SIG-M5 treated with dmso at 0.1 percent for 504 hours (cell line): ENCODE results near the gene HAT1.
A peak's percentile ranks its signal among the peaks of the same experiment; 100 is the strongest.
"Not testable (repeated sequence)": the region's sequence is repeated elsewhere in the genome, so short reads cannot be mapped to it uniquely, and the experiment has no call there.

Experiments used
- DNase-seq: peaks from one replicate; lab custom pipeline; 2025; ENCODE audit not compliant: unreplicated experiment; lab: John Stamatoyannopoulos, UW

HAT1 gene

GRCh38 chr2:171968509-171968908 is 46.2 kb downstream of the HAT1 start:
- DNase-seq, result no peak

GRCh38 chr2:171972329-171972982 is 50.2 kb downstream of the HAT1 start:
- no peak for DNase-seq

- no peak for DNase-seq
These were observed 56.8 kb downstream of the HAT1 start for GRCh38 chr2:171979103-171979502.

GRCh38 chr2:171983924-171984323 is 61.7 kb downstream of the HAT1 start:
- not testable (repeated sequence) for DNase-seq

GRCh38 chr2:171985076-171985475 is 62.8 kb downstream of the HAT1 start:
- no peak for DNase-seq

GRCh38 chr2:171986778-171987177 is 64.5 kb downstream of the HAT1 start:
- no peak for DNase-seq

DNA sequence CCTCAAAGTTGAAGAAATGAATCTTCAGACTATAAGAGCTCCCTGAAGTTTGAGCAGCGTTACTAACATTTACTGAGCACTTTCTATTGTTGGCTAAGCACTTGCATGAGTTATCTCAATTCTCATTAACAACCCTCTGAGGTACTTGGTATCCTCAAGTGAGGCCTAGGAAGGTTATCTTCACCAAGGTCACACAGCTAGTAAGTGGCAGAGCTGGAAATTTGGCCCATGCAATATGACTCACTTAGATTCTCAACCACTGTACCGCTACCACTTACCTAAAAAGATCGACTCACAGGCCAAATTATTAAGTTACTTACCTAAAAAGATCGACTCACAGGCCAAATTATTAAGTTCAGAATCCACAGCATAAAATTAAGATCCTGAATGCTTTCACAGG is 68.8 kb downstream of the HAT1 start:
- no peak for DNase-seq

DNA sequence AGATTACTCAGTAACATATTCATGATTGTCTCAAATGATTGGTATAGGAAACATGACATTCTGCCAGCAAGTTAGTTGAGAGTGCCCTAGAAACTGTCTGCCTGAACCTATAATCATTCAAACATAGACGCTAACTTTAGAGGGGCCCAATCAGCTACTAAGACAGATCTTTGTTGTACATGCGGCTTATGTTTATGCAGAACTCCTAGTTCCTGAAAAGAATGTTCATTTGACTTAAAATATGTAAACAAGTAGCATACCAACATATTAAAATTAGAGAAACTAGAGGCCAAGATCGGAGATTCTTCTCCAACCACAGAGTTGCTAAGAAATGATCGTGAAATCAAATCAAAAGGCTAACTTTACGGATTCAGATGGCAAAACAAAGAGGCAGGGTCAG is 73.3 kb downstream of the HAT1 start:
- no peak for DNase-seq

DNA sequence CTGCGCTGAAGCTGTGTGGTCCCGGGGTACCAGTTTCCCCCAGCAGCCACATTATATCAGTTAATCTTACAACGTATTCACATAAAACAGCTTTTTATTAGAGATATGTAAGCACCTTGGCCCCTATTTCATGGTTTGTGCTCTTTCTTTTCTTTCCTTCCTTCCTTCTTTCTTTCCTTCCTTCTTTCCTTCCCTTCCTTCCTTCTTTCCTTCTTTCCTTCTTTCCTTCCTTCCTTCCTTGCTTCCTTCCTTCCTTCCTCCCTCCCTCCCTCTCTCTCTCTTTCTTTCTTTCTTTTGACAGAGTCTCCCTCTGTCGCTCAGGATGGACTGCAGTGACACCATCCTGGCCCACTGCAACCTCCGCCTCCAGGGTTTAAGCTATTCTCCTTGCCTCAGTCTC is 73.8 kb downstream of the HAT1 start:
- DNase-seq, result no peak

DNA sequence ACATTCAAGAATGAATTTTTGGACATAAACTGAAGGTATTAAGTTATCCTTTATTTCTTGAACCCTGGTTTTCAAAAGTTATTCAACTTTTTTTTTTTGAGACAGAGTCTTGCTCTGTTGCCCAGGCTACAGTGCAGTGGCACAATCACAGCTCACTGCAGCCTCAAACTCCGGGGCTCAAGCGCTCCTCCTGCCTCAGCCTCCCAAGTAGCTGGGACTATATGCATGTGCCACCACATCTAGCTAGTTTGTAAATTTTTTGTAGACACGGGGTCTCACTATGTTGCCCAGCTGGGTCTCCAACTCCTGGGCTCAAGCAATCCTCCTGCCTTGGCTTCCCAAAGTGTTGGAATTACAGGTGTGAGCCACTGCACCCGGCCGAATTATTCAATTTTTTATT is 74.8 kb downstream of the HAT1 start:
- DNase-seq, result not testable (repeated sequence)

DNA sequence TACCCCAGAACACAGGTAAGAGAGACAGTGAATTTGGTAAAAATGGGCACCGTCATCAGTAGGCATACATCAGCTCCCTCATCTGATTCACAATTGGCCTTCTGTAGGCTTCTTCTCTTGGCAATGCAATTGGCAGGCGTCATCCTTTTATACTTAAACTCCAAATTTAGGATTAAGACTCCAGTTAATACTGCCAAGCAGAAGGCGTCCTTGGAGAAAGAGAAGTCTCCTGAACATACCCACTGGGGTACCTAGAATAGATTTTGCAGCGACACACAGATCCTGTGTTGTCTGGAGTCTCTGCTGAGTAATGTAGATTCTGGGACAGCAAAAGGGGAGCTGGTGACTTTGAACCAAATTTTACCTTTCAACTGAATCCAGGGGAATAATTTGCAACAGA is 76.9 kb downstream of the HAT1 start:
- no peak for DNase-seq

- DNase-seq, result peak; percentile 89
These were observed 77.6 kb downstream of the HAT1 start, which contains the start of gene METAP1D for GRCh38 chr2:171999604-172000469. METAP1D (plus strand) TSS chr2:171999953; CDS start chr2:171999970, 17 bp downstream.

DNA sequence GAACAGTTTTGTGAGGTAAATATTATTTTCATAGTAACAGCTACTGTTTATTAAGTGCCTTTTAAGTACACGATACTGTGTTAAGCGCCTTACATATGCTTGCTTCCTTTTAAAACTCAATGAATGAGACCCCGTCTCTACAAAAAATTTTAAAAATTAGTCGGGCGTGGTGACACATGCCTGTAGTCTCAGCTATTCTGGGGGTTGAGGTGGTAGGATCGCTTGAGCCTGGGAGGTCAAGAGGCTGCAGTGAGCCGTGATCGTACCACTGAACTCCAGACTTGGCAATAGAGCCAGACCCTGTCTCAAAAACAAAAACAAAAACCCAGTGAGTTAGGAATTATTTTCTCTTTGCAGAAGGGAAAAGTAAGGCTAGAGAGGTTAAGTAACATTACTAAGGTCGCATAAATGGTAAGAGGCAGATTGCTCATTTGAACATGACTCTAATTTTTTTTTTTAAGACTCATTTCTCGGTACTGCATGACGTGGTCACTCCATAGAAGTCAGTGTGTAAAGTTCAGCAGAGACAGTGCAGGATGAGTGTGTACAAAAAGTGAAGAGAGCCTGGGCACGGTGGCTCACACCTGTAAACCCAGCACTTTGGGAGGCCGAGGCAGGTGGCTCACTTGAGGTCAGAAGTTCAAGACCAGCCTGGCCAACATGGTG is 78.6 kb downstream of the HAT1 start:
- DNase-seq, result no peak

GRCh38 chr2:172007372-172007771 is 85.1 kb downstream of the HAT1 start:
- no peak for DNase-seq

GRCh38 chr2:172009823-172010222 is 87.6 kb downstream of the HAT1 start:
- no peak for DNase-seq

- peak; percentile 82 for DNase-seq
These were observed 89.7 kb downstream of the HAT1 start for GRCh38 chr2:172011812-172012575.

GRCh38 chr2:172012677-172013391 is 90.6 kb downstream of the HAT1 start:
- DNase-seq, result no peak

DNA sequence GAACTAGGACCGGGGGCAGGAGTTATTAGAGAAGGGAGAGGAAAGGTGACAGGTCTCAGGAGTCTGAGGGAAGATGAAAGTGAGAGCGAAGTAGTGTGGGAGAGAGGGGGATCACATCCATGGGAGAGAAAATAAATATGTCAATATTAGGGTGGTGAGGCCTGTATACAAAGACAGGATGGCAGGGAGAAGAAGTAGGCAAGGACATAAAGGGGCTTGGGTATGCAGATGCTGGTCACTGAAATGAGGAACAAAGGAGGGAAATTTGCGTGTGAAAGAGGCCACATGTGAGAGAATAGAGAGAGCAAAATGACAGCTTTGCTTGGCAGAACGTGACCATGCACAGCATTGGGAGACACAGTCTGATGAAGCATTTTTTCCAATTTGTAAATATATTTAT is 91.1 kb downstream of the HAT1 start:
- DNase-seq, result peak; percentile 76

DNA sequence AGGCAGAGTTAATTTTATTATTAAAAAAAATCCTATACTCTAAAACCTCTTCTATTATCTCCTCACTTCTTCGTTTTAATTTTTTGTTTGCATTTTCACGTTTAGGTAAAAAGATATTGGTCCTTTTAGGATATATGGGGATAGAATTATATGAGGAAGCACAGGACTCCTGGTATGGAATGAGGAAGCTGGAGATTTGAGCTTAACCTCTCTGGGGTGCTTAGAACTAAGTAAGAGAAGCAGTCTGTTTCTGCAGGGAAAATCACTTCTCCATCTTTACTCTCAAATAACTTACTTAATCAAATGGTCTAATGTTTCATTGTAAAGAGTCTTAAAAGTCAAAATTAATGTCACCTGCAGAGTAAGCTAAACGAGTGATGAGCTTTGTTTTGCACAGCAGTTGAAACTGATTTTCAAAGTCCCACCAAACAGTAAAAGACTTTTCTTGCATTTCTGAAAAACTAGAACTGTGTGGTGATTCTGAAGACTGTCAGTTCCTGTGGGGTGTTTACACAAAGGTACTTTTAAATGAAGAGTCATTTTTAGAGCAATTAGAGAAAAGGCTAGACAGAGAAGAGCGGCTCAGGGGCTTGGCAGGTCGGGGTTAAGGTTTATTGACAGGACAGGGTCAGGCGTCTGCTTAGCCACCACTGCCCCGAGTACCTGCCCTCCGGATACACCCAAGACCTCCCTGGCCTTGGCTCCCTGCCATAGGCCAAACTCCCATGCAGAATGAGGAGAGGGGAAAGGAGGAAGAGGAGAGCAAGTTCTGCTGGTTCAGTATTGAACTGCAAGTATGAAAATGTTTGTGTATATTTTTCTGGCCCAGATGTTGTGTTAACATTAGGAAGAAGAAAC is 99.0 kb downstream of the HAT1 start:
- no peak for DNase-seq

DNA sequence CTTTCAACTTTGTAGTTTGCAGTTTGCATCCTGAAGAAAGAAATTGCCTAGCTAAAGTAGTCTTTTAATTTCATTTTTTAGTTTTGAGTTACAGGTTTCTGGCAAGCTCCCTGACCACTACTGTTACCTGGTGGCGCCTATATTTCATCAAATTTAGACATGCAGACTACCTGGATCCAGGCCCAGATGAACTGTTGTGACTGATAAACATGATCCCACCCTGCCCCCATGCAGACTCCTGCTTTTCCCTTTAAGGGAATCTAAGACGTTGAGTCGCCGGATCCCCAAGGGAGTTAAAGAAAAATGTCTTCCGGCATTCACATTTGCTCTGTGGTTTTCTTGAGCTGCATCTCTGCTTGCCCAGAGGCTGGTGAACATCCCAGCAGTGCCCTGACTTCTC is 99.7 kb downstream of the HAT1 start:
- DNase-seq, result no peak
